Endometrium (tissue), 2 donors: ENCODE measurements around the gene RCN2.
"Not testable (repeated sequence)": the region's sequence is repeated elsewhere in the genome, so short reads cannot be mapped to it uniquely, and the experiment has no call there.

ENCODE experiments used
- FAIRE-seq: peaks from 2 replicates; lab custom pipeline; 2012; peaks lifted over from hg19 to GRCh38; lab: Jason Lieb, UNC
- donor health status: control.
- donor health status: control.

Gene RCN2

DNA sequence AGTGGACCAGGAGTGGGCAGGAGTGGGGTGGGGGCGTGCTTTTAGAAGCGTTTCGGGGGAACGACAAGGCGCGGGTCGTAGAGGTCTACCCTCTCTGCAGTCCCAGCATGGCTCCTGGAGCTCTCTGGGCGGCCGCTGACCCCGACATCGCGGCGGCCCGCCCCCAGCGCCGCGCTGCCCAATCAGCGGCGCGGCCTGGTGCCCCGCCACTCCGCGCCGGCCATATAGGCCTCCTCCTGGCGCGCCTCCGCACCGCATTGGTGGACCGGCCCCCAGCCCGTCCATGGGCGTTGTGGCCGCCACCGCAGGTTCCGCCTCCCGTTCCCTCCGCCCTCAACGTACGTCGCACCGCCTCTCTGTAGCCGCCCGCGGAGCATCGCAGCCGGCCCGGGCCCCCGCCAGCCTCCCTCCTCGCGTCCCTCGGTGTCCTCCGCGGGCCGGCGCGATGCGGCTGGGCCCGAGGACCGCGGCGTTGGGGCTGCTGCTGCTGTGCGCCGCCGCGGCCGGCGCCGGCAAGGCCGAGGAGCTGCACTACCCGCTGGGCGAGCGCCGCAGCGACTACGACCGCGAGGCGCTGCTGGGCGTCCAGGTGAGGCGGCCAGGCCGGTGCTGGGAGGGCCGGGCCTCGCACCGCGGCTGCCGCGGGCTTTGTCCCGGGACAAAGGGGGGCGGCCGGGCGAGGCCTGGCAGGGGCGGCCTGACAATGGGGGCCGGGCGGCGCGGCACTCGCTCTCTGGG lies at the start of gene RCN2:
RCN2 (plus strand) TSS at position 353 of the 738 bp plus-strand sequence; CDS start at position 446, 93 bp downstream.
- no peak for FAIRE-seq

DNA sequence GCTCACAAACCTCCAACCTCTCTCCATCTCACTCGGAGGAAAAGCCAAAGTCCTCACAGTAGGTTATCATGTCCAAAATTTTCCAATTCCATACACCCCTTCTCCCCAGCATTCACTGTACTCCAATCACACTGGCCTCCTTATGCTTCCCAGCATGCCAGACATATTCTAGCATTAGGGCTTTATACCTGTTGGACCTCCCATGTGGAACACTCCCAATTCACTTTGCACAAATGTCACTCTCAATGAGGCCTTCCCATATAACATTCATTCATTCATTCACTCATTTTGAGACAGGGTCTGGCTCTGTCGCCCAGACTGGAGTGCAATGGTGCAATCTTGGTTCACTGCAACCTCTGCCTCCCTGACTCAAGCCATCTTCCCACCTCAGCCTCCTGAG lies 46.3 kb upstream of the RCN2 start:
- FAIRE-seq = no peak

DNA sequence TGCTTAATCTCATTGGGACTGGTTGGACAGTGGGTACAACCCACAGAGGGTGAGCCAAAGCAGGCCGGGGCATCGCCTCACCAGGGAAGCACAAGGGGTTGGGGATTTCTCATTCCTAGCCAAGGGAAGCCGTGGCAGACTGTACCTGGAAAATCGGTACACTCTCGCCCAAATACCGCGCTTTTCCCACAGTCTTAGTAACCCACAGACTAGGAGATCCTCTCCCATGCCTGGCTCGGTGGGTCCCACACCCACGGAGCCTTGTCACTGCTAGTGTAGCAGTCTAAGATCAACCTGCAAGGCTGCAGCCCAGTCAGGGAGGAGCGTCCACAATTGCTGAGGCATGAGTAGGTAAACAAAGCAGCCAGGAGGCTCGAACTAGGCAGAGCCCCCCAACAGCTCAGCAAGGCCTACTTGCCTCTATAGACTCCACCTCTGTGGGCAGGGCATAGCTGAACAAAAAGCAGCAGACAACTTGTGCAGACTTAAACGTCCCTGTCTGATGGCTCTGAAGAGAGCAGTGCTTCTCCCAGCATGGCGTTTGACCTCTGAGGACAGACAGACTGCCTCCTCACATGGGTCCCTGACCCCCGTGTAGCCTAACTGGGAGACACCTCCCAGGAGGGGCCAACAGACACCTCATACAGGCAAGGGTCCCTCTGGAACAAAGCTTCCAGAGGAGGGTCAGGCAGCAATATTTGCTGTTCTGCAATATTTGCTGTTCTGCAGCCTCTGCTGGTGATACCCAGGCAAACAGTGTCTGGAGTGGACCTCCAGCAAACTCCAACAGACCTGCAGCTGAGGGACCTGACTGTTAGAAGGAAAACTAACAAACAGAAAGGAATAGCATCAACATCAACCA lies 44.0 kb upstream of the RCN2 start:
- FAIRE-seq = not testable (repeated sequence)

- not testable (repeated sequence) for FAIRE-seq
Measured at GRCh38 chr15:76892836-76893235, 38.7 kb upstream of the RCN2 start.

DNA sequence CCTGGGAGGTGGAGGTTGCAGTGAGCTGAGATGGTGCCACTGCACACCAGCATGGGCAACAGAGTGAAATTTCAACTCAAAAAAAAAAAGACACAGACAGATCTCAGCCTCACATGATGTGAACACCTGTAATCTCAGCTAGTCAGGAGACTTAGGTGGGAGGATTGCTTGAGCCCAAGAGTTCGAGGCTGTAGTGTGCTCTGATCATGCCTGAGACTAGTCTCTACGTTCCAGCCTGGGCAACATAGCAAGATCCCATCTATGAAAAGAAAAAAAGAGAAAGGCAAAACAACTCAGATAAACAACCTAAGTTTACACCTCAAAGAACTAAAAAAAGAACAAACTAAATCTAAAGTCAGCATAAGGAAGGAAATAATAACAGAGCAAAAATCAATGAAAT lies 37.4 kb upstream of the RCN2 start:
- no peak for FAIRE-seq

DNA sequence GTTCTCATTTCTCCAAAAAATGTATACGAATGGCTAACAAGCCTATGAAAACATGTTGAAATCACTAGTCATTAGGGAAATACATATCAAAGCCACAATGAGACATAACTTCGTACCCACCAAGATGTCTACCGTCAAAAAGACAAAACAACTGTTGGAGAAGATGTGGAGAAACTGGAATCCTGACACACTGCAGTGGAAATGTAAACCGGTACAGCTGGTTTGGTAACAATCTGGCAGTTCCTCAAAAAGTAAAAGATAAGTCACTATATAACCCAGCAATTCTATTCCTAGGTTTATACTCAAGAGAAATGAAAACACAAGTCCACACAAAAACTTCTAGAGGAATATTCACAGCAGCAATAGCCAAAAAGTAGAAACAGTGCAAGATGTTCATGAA lies 33.4 kb upstream of the RCN2 start:
- FAIRE-seq = no peak

- not testable (repeated sequence) for FAIRE-seq
Measured at GRCh38 chr15:76899176-76899930, 32.2 kb upstream of the RCN2 start.

DNA sequence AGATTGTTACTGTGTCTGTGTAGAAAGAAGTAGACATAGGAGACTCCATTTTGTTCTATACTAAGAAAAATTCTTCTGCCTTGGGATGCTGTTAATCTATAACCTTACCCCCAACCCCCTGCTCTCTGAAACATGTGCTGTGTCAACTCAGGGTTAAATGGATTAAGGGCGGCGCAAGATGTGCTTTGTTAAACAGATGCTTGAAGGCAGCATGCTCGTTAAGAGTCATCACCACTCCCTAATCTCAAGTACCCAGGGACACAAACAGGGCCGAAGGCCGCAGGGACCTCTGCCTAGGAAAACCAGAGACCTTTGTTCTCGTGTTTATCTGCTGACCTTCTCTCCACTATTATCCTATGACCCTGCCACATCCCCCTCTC lies 31.6 kb upstream of the RCN2 start:
- FAIRE-seq = not testable (repeated sequence)

DNA sequence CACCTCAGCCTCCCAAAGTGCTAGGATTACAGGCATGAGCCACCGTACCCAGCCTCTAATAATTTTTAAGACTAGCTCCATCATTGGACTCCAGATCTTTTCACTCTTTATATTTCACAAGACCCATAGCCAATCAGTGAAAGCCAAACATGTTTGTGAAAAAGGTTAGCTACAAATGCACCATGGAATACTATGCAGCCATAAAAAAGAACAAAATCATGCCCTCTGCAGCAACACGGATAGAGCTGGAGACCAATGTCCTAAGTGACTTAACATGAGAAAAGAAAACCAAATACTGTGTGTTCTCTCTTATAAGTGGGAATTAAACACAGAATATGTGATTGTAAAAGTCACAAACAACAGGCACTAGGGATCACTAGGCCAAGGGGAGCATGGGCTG lies 29.6 kb upstream of the RCN2 start:
- no peak for FAIRE-seq

DNA sequence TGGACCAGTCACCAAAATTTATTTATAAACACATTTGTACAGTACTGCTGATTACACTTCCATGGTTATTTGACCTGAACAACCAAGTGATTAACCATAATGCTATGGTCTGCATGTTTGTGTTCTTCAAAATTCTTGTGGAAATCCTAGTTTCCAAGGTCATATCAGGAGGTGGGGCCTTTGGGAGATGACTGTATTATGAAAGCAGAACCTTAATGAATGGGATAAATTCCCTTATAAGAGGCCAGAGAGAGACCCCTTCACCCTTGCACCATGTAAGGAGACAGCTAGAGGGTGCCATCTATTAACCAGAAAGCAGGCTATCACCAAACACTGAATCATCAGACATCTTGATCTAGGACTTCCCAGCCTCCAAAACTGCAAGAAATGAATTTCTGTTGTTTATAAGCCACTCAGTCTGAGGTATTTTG lies 28.3 kb upstream of the RCN2 start:
- no peak for FAIRE-seq

- FAIRE-seq = no peak
Measured at GRCh38 chr15:76904461-76905012, 27.0 kb upstream of the RCN2 start.

DNA sequence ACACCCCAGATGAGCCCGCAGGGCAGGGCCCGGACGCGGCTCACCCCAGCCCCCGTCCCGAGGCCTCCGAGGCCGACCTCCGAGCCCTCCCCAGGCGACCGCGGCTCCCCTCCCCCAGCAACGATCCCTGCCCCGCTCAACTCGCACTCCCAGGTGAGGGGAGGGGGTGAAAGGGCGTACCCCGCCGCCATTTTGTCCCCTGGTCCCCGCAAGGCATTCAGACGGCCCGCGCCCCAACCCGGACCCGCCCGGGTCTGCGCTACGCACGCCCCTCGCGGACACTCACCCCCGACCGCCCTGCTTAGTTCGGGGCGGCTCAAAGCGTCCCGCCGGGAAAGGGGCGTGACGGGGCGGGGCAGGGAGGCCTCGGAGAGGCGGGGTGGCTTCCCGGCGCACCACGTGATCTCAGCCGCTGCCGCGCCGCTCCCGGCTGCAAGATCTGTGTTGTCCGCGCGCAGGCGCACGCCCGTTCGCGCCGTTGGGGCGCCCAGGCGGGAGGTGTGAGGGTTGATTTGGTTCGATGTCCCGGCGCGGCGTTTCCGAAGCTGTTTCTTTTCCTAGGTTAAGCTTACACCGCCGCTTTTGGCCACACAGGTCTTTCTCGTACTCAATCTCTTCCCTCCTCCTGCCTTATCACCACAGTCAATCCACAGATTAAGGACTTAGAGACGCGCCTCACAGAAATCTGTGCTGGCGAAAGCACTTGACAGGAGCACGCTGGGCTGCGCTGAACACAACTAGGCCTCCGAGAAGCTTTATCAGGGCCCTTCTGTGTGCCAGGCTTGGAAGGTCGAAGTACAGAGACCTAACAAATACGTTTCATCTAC lies 26.3 kb upstream of the RCN2 start, which contains the start of gene SCAPER:
SCAPER (minus strand) TSS at position 328 of the 827 bp plus-strand sequence. CDS start 21,523 bp downstream, outside the sequence.
- no peak for FAIRE-seq

- FAIRE-seq = no peak
Measured at GRCh38 chr15:76905855-76906254, 25.7 kb upstream of the RCN2 start.

DNA sequence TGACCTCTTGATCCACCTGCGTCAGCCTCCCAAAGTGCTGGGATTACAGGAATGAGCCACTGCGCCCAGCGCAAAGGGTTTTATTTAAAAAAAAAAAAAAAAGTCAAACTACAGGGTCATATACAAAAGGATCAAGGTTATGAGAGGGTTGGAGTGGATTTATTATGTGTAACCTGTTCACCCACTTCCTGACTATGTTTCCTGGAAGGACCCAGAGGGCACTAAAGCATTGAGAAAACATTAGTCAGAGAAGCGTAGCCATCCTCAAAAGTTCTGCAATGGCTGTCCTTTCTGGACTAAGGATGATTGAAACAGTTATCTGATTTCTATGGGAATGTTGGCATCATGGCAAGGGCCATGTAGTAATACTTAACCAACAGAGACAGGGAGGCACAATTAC lies 19.1 kb upstream of the RCN2 start:
- no peak for FAIRE-seq

- FAIRE-seq = no peak
Measured at GRCh38 chr15:76913737-76914136, 17.8 kb upstream of the RCN2 start.

DNA sequence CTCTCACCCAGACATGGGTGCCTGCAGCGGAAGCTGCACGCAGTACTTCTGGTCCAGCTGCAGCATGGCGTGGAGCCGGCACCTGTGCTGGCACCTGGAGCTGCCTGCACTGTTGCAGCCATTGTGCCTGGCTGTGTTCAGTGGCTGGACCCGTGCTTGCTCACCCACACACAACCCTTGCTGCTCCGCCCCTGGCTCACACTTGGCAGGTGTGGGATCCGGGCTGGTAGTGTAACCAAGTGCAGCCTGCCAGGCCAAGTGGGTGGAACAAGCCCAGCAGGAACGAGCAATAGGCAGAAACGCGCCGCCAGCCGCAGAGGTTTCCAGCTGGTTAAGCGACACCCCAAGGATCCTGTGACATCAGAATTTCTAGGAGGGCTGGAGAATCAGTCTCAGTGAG lies 15.2 kb upstream of the RCN2 start:
- FAIRE-seq = no peak

GRCh38 chr15:76928201-76928600 lies 3.3 kb upstream of the RCN2 start:
- no peak for FAIRE-seq

DNA sequence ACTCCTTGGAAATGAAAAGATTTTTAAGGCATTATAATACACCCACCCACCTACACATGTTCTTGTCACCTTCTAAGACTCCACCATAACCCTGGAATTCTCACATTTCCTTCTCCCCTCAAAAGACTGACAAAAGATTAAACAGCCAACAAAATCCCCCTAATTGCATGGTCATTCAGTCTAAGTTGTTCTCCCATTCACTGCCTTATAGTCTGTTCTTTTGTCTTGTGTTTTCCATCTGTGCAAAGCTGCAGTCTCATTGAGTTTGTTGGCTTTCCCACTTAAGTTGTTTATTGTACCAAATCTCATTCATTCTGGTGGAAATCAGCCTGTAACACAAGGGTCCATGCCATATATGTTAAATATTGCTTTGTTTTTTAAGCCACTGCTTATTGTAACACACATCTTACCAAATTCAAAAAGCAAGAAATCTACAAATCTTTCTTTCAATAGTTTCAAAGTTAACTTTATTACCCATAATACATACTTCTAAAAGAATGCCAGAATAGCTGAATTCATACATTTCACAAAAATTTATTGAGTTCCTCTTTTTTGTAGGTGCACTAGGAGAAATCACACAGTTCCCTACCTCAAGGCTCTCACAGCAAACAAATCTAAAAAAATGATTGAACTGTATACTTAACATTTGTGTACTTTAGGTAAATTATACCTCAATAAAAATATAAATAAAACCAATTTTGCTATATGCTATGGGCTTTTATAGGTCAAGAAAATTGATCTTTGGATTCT lies 2.4 kb upstream of the RCN2 start:
- FAIRE-seq = no peak

- no peak for FAIRE-seq
Measured at GRCh38 chr15:76930831-76931396, 635 bp upstream of the RCN2 start.
